Measurements from ENCODE around the gene FCHO1. TPM values are rescaled to one million over a fixed set of nuclear protein-coding genes. Genes with fewer than 3 reads are reported as not detected.

FCHO1 gene
- total RNA-seq, 2 experiments from 2014 or later, result 35.8 to 38.7 TPM

GRCh38 chr19:17811103-17811502 lies 59.8 kb downstream of the FCHO1 start:
- Mint-ChIP-seq H3K27me3 (no peaks in the 10 kb centered on the region), H3K27ac (no peak overlapping the region), H3K4me3 (no peak overlapping the region), H3K4me1 (peaks cover 9% of the 10 kb centered on the region), H3K9me3 (no peaks in the 10 kb centered on the region), H3K36me3 (no peaks in the 10 kb centered on the region)
- no peak for DNase-seq

DNA sequence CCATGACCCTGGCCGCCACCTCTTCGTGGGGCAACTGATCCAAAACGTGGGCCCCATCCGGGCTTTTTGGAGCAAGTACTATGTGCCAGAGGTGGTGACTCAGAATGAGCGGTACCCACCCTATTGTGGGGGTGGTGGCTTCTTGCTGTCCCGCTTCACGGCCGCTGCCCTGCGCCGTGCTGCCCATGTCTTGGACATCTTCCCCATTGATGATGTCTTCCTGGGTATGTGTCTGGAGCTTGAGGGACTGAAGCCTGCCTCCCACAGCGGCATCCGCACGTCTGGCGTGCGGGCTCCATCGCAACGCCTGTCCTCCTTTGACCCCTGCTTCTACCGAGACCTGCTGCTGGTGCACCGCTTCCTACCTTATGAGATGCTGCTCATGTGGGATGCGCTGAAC lies 60.4 kb downstream of the FCHO1 start:
- Mint-ChIP-seq H3K36me3 (no peaks in the 10 kb centered on the region), H3K27me3 (no peaks in the 10 kb centered on the region), H3K9me3 (no peaks in the 10 kb centered on the region), H3K4me3 (no peak overlapping the region), H3K4me1 (peaks cover 9% of the 10 kb centered on the region), H3K27ac (no peak overlapping the region)
- DNase-seq, result no peak

GRCh38 chr19:17812099-17812498 lies 60.8 kb downstream of the FCHO1 start:
- peaks cover 8% of the 10 kb centered on the region for H3K4me1 Mint-ChIP-seq
- DNase-seq, result no peak
- H3K36me3 Mint-ChIP-seq, result no peaks in the 10 kb centered on the region
- no peak overlapping the region for H3K4me3 Mint-ChIP-seq
- no peak overlapping the region for H3K27ac Mint-ChIP-seq
- no peaks in the 10 kb centered on the region for H3K9me3 Mint-ChIP-seq
- H3K27me3 Mint-ChIP-seq, result no peaks in the 10 kb centered on the region

GRCh38 chr19:17817668-17818363 lies 66.5 kb downstream of the FCHO1 start:
- Mint-ChIP-seq H3K4me1 (peaks cover 3% of the 10 kb centered on the region), H3K9me3 (no peaks in the 10 kb centered on the region), H3K27me3 (no peaks in the 10 kb centered on the region), H3K36me3 (no peaks in the 10 kb centered on the region), H3K27ac (no peak overlapping the region), H3K4me3 (no peak overlapping the region)
- no peak for DNase-seq

DNA sequence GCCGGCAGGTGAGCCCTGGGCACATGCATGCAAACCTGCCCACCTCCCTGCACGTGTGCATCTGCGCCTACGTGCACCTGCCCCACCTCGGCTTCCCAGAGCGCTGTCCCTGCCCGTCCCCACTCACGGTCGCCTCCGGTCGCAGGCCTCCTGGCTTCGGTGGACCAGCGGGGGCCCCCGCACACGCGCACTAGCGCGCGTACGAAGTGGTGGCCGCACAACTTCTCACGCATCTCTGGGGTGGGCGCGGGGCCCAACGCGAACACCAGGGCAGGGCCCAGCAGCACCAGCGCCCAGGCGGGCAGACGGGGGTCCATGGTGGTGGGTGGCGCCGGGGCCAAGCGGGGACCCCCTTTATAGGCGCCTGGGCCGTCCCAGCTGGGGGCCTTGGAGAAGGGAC lies 69.9 kb downstream of the FCHO1 start, which contains the start of gene INSL3:
Gene INSL3 (minus strand): TSS at position 330 of the 400 bp plus-strand sequence. CDS start 13 bp downstream, at position 317.
- no peak within 1 kb of the TSS for H3K4me3 Mint-ChIP-seq
- peaks cover 2% of the 10 kb centered on the region for H3K36me3 Mint-ChIP-seq
- H3K27ac Mint-ChIP-seq, result no peak within 1 kb of the TSS
- no peaks in the 10 kb centered on the region for H3K27me3 Mint-ChIP-seq
- DNase-seq, result no peak
- no peaks in the 10 kb centered on the region for H3K9me3 Mint-ChIP-seq
- H3K4me1 Mint-ChIP-seq, result no peaks in the 10 kb centered on the region

GRCh38 chr19:17824339-17824738 lies 73.1 kb downstream of the FCHO1 start:
- peaks cover 13% of the 10 kb centered on the region for H3K36me3 Mint-ChIP-seq
- H3K27me3 Mint-ChIP-seq, result no peaks in the 10 kb centered on the region
- H3K9me3 Mint-ChIP-seq, result no peaks in the 10 kb centered on the region
- DNase-seq, result no peak
- no peaks in the 10 kb centered on the region for H3K4me1 Mint-ChIP-seq
- peak overlapping the region; percentile 35 for H3K27ac Mint-ChIP-seq
- no peak overlapping the region for H3K4me3 Mint-ChIP-seq

DNA sequence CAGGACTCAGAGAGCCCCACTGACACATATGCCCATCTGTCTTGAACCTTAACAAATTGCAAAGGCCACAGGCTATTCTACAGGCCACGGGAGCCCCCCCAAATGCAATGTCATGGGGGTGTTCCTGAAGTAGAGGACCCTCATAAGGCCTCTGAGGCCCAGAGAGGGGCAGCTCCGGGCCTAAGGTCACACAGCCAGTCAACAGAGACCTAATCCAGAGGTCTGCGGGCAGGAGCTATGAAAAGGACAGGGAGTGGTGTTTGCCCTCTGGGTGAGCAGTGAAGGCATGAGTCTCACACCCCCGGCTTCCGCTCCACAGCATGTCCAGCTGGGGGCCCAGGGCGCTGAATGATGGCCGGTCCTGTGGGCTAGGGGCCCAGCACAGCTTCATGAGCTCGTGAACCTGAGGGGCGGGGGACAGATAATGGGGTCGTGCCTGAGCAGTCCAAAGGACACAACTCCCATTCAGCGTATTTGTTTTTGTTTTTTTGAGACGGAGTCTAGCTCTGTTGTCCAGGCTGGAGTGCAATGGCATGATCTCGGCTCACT lies 75.3 kb downstream of the FCHO1 start:
- Mint-ChIP-seq H3K36me3 (peaks cover 32% of the 10 kb centered on the region), H3K27me3 (no peaks in the 10 kb centered on the region), H3K4me1 (peaks cover 3% of the 10 kb centered on the region), H3K4me3 (no peak overlapping the region), H3K27ac (no peak overlapping the region), H3K9me3 (no peaks in the 10 kb centered on the region)
- DNase-seq, result no peak

GRCh38 chr19:17829855-17830566 lies 78.7 kb downstream of the FCHO1 start:
- Mint-ChIP-seq H3K27ac (peak overlapping the region; percentile 42), H3K4me3 (no peak overlapping the region), H3K27me3 (no peaks in the 10 kb centered on the region), H3K9me3 (peaks cover 3% of the 10 kb centered on the region), H3K36me3 (peaks cover 54% of the 10 kb centered on the region), H3K4me1 (peaks cover 3% of the 10 kb centered on the region)
- no peak for DNase-seq

- H3K36me3 Mint-ChIP-seq, result peaks cover 59% of the 10 kb centered on the region
- peak overlapping the region; percentile 42 for H3K27ac Mint-ChIP-seq
These were observed 79.5 kb downstream of the FCHO1 start for GRCh38 chr19:17830567-17831418.

GRCh38 chr19:17831419-17831888 lies 80.2 kb downstream of the FCHO1 start:
- Mint-ChIP-seq H3K4me3 (no peak overlapping the region), H3K9me3 (peaks cover 3% of the 10 kb centered on the region), H3K27me3 (no peaks in the 10 kb centered on the region), H3K4me1 (peaks cover 3% of the 10 kb centered on the region), H3K27ac (no peak overlapping the region), H3K36me3 (peaks cover 64% of the 10 kb centered on the region)
- DNase-seq, result no peak

More at GRCh38 chr19:17830567-17831418, 79.5 kb downstream of the FCHO1 start:
- no peaks in the 10 kb centered on the region for H3K27me3 Mint-ChIP-seq
- DNase-seq, result peak; percentile 68
- peaks cover 3% of the 10 kb centered on the region for H3K4me1 Mint-ChIP-seq
- H3K9me3 Mint-ChIP-seq, result peaks cover 3% of the 10 kb centered on the region
- H3K4me3 Mint-ChIP-seq, result no peak overlapping the region

DNA sequence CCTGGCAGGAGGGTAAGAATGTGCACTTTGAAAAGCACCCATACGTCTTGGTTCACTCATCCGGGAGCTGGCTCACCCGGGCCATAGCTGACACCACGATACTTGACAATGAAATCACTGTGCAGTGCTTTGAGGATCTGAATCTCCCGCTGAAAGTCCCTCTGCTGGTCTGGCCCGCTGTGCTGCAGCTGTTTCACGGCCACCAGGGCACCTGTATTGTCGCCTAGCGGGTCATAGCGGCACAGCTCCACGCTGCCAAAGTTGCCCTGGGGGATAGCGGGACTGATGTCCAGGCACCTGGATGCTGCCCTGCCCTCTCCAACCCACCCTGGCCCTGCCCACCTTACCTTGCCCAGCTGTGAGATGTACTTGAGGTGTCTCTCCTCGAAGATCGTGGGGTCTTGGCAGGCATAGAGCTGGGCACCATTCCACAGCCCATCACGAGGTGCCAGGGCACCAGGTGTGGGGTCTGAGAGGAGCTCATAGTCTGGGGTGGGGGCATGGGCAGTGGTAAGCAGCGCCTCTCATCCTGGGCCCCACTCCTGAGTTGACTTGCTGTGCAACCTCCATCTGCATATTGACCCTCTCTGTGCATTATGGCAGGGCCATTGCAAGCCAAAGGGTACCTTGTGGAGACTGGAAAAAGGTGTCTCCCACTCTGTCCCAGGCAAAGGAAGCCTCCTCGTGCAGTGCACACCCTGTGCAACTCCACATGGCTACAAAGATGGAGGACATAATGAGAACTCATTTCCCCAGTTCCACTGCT lies 81.3 kb downstream of the FCHO1 start:
- Mint-ChIP-seq H3K27me3 (no peaks in the 10 kb centered on the region), H3K36me3 (peaks cover 62% of the 10 kb centered on the region), H3K27ac (no peak overlapping the region), H3K9me3 (peaks cover 3% of the 10 kb centered on the region), H3K4me3 (no peak overlapping the region), H3K4me1 (peaks cover 3% of the 10 kb centered on the region)
- DNase-seq, result no peak

GRCh38 chr19:17834350-17835181 lies 83.3 kb downstream of the FCHO1 start:
- Mint-ChIP-seq H3K27me3 (no peaks in the 10 kb centered on the region), H3K36me3 (peaks cover 62% of the 10 kb centered on the region), H3K4me3 (no peak overlapping the region), H3K27ac (no peak overlapping the region), H3K9me3 (peaks cover 3% of the 10 kb centered on the region), H3K4me1 (peaks cover 4% of the 10 kb centered on the region)
- no peak for DNase-seq

DNA sequence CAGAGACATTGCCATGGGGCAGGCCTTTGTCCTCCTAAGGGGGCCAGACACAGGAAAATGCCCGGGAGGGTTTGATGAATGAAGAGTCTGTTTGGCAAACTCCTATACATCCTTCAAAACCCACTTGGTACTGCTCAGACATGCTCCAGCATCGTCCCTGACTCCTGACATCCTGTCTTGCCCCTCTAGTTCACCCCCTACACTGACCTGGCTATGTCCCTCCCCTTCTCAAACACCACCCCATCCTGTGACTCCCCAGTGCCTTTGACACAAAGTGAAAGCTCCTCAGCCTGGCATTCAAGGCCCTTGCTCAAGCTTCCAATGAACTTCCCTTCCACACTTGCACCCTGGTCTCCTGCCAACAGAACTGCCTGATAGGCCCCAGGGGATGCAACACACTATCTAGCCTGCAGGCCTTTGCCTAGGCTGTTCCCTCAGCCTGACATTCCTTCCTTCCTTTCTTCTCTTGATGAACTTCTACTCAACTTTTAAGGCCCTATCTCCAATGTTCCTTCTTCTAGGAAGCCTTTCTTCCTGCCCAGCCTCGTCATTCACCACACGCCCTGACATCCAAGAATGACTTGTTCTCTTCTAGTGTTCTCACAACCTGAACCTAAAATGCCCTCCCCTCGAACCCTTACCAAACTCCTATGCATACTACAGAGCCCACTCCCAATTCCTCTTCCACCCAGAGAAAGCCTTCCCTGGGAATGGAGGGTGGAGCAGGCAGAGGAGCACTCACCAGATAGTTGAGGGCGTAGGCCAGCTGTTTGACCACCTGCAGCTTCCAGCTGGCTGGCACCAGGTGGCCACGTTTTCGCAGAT lies 84.1 kb downstream of the FCHO1 start:
- Mint-ChIP-seq H3K27me3 (no peaks in the 10 kb centered on the region), H3K27ac (peak overlapping the region; percentile 38), H3K36me3 (peaks cover 56% of the 10 kb centered on the region), H3K9me3 (peaks cover 3% of the 10 kb centered on the region), H3K4me3 (no peak overlapping the region), H3K4me1 (peaks cover 4% of the 10 kb centered on the region)
- no peak for DNase-seq

All from activated naive CD8-positive, alpha-beta T cell treated with anti-CD3 and anti-CD28 coated beads for 36 hours (primary cell).